ENCODE measurements around the gene MPHOSPH9.

MPHOSPH9 gene

DNA sequence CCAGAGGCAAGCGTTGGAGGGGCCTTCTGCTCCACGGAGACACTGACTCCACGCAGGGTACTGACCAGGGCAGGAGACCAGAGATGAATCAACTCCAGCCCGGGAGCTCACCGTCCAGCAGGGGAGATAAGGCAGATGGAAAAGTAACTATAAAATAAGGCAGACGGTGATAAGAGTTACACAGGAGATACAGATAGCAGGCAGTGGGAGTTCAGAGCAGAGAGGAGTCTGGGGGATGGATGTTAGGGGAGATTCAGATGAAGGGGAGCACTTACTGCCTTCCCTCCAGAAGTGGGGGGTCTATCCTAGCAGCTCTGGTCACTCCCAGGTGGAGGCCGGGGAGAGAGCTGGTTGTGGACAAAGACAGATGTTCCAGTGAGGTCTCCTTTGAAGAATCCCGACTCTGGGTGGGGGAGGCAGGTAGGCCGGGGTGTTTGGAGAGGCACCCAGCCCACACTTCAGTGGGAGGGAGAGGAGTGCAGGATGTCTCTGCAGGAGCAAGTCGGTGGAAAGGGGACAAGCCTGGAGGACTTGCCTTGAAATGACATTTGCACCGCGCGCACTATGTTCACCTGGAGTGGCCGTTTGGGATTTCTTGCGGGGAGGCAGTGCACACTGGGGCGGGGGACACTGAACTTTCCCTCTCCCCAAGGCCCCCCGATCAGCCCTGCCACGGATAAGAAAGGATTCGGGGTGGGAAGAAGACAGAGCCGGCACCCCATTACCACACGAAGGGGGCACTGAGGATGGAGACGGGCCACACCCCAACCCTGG is 83.3 kb downstream of the MPHOSPH9 start:
- DNase-seq, result no peak

DNA sequence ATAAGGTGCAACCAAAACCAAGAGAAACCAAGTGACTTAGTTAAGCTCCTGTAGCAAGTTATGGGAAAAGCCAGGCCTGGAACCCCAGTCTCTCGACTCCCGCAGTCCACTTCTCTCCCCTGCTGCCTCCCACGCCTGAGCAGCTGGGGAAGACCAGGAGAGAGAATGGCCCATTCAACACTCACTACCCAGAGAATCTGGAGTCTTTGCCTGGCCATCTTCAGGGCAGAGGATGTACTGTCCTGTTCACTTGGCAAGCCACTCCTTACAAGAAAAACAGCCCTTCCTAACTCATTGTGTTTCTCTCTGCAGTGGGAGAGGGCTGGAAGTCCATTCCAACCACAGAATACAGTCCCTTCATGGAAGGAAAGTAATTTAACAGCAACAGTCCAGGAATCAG is 83.9 kb downstream of the MPHOSPH9 start:
- DNase-seq, result no peak

- DNase-seq, result no peak
Observed at GRCh38 chr12:123148655-123149054, 84.3 kb downstream of the MPHOSPH9 start.

- DNase-seq, result no peak
Observed at GRCh38 chr12:123148223-123148622, 84.7 kb downstream of the MPHOSPH9 start.

- DNase-seq, result no peak
Observed at GRCh38 chr12:123145211-123145610, 87.7 kb downstream of the MPHOSPH9 start.

DNA sequence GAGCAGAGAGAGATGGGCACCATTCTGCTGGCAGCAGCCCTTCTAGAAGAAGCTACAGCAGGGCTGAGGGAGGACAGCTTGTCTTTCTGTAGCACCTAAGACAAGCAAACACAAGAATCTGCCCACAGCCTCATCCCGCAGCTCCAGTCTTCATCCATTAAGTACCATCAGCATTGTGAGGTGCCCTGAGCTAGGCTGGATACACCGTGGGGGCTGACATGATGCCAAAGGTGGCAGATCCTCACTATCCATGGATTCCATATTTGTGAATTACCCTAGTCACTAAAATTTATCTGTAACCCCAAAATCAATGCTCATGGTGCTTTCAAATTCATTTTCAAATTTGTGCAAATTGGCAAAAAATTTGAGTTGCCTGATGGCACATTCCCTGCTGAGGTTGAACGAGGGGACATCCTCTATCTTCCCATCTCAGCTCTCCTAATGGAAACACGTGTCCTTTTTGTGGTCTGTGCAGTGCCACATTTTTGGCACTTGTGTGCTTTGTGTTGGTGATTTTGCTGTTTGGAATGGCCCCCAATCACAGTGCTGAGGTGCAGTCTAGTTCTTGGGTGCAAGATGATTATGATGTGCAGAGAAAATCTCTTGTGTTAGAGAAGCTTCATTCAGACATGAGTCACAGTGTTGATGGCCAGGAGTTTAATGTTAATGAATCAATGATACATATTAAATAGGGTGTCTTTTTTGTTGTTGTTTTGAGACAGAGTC is 89.0 kb downstream of the MPHOSPH9 start:
- no peak for DNase-seq

GRCh38 chr12:123142921-123143735 is 89.8 kb downstream of the MPHOSPH9 start:
- DNase-seq, result no peak

GRCh38 chr12:123142518-123142840 is 90.5 kb downstream of the MPHOSPH9 start:
- DNase-seq, result no peak

DNA sequence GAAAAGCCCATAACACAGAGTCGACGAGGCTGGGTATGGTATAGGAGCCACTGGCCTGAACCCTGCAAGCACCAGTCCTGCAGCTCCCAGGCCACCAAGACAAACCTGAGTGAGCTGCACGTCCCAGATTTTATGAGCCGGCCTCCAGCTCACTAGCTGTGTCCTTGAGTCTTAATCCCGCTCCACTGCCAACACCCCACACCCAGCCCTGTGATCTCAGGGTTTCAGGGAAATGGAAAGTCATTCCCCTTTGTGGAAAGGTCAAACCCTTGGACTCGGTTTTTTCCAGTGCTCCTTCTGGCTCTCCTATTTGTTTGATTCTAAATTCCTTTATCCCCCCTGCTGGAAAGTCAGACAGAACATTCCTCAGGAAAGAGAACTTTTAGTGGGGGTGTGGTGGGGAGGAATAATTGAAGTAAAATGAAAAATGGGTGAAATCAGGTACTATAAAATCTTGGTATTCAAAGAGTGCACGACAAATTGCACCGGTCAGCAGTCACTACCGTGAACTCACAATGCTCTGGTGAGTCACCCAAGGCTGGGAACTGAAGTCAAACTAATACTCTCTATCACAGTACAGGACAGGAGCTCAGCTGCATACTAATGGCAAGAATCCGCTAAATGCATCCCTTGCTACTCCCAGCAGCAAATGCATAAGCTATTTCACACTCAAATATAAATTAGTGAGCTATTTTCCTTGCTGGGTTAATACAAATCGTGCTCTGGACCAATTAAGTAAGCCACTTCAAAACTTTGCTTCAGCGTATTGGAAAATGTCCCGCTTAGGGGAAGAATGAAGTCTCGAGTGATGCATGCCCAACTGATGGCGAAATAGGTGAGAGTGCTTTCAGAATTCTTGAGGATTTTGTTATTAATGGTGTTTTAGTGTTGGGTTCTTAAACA is 91.1 kb downstream of the MPHOSPH9 start:
- no peak for DNase-seq

GRCh38 chr12:123140676-123141614 is 92.0 kb downstream of the MPHOSPH9 start:
- DNase-seq, result no peak

DNA sequence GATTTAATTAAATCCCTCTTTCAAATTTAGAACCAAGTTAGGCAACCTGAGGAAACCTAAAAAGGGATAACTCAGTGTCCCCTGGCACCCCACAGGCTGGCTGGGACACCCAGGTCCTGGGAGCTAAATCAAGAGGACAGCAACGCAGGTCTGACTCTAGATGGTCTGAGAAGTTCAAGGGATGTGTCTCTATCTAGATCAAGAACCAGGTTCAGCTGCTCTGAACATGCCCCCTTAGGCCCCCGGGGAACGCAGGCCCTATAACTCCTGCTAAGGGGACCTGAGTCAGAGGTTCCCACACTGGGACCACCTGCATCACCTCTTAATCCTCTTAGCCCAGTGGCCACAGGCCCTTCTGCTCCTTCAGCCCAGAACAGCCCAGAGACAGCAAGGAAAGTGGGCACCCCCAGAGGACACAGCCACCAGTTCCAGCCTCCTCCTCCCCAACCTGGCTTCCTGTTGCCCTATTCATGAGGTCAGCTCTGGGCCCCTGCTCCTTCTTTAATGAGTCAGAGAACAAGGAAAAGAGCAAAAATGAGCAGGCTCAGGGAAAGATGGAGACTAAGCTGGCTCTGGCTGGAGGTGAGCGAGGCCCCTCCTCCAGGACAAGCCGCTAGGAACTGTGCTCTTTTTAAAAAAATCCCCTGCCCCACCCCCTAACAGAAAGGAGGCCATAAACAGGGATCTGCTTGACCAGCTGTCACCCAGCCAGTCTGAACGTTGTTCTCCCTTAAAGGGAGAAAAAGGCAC is 92.8 kb downstream of the MPHOSPH9 start:
- DNase-seq, result no peak

- no peak for DNase-seq
Observed at GRCh38 chr12:123135688-123136087, 97.3 kb downstream of the MPHOSPH9 start.

DNA sequence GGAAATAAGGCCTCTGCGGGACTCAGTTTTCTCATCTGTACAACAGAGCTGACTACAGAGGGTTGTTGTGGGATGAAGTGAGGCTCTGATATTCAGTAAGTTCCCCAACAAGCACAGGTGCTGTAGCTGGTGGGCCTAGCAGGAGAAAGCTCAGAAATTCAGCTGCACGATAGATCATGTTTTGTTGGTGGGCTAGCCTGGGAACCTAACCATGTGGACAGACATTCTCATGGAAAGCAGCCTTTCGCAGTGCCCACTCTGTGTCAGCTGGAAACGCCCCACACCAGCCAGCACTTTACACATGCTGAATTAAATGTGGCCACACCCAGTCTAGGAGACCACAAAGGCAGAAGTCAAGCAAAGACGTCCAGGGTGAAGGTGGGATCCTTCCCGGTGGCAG is 98.1 kb downstream of the MPHOSPH9 start:
- no peak for DNase-seq

DNA sequence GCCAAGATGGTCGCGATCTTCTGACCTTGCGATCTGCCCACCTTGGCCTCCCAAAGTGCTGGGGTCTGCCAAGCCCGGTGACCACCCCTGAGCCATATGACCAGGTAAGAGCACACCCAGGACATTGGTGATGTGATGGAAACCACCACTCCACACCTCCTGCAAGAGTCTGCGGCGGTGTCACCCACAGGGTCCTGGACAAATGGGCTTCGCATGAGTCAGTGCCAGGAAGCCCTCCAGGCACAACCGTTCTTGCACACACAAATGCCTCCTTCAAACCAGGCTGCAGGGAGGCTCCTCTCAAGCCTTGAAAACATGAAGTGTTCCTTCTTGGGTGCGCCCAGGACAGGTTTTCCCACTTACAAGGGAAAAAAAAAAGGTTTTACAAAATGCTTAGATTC is 98.7 kb downstream of the MPHOSPH9 start:
- DNase-seq, result no peak

GRCh38 chr12:123133701-123134100 is 99.2 kb downstream of the MPHOSPH9 start:
- no peak for DNase-seq

DNA sequence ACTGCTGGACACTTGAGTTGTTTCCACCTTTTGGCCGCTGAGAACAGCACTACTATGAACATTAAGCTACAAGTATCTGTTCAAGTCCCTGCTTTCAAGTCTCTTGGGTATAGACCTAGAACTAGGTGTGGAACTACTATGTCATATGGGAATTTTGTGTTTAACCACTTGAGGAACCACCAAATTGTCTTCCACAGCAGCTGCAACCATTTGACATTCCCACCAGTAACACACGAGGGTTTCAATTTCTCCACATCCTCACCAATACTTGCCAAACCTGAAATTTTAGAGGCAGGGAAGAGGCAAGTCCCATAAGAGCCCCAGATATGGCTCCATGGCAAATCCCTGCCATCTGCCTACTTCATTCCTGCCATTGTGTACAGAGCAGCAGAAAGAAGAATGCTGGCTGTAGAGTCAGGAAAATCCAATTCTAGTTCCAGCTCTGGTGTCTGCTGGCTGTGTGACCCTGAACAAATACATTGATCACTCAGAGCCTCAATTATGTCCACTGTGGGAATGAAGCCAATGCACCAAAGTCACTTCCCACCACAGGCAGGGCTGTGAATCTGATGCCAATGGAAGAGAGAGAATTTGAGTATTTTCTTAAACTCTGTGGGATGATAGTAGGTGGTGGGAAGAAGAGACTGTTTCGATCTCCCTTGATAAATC is 99.9 kb downstream of the MPHOSPH9 start:
- no peak for DNase-seq

DNA sequence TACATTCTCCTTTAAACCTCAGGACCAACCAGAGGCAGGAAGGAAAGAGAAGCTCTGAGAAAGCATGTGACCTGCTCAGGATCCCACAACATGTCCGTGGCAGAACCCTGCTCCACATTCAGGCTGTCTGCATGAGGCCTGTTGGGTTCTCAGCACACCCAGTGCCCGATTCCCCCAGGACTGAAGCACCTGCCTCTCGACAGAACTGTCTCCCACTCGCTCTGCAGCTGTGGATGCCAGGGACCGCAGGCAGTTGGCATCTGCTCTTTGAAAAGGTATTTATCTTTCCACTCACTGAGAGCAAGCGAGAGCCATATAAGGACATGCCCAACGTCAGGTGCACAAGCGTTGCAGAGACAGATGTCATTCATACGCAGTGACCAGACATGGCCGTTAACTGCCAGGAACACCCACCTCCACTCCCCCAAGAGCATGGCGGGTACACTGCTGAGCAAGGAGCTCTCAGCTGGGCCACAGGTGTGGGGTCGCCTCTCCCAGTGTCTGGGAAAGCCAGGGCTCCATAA is 101.0 kb downstream of the MPHOSPH9 start:
- DNase-seq, result peak; percentile 14

GRCh38 chr12:123131291-123131832 is 101.6 kb downstream of the MPHOSPH9 start:
- no peak for DNase-seq

DNA sequence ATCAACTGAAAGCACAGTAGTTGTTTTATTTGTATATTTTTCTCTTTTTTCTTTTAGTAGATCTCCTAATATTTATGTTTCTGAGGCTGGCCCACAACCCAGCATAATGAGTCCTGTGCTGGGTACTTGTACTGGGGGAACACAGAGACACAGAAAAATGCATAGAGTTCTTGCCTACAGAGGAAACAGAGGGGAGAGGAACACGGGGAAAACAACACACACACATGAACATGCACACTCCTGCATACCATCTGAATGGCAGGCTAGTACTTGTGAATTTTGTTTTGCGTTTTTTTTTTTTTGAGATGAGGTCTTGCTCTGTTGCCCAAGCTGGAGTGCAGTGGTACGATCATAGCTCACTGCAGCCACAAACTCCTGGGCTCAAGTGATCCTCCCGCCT is 103.3 kb downstream of the MPHOSPH9 start:
- DNase-seq, result no peak

DNA sequence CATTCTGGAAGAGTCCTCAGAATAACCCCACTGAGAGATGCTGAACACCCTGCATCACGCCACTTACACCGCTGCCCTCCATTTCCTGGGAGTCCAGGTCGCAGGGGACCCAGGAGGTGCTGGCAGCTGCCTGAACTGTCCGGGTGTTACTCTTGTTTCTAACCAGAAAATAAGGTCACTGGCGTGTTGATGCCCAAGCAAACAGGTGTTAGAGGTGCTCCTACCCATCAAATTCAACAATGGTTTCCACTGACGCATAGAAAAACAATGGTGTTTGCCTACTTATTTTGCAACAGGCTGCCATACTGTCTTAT is 105.8 kb downstream of the MPHOSPH9 start:
- no peak for DNase-seq
